A549 (cell line): ENCODE results near the gene IQGAP2. TPM values are rescaled to one million over a fixed set of nuclear protein-coding genes. Genes with fewer than 3 reads are reported as not detected.
"Not testable (repeated sequence)": the region's sequence is repeated elsewhere in the genome, so short reads cannot be mapped to it uniquely, and the experiment has no call there.

Experiments used
- ATAC-seq, 2 experiments: fragments of 200-7000 bp in 1 of 2; fragments of >200 bp in 1 of 2; cut with Nextera tagmentation in 1 of 2; cut with Tn5 transposase in 1 of 2; 3 replicates each; pipeline versions ENCODE4 v1.8.0 to v1.9.1; 2018 to 2020; ENCODE audit warnings: mild to moderate bottlenecking in 1 of 2, moderate library complexity in 1 of 2
- CTCF ChIA-PET: fragments of 300-600 bp; sonication (Branson Sonifier 250); formaldehyde crosslinking; extraction: SDS; loops from one replicate; lab custom pipeline; 2021; ENCODE audit warnings: antibody characterized with exemption, inconsistent platforms; lab: Yijun Ruan, JAX
- POLR2A ChIA-PET: fragments of 350-600 bp; formaldehyde crosslinking; extraction: SDS; loops from one replicate; lab custom pipeline; 2021; ENCODE audit warnings: antibody characterized with exemption, inconsistent platforms; lab: Yijun Ruan, JAX
- DNase-seq, 2 experiments: peaks; one replicate each; pipeline versions ENCODE4 v3.0.0 to v3.0.0-alpha.2; 2011 to 2016; ENCODE audit warnings: low read depth in 1 of 2, low spot score in 1 of 2
- FAIRE-seq: peaks from 2 replicates; lab custom pipeline; 2011; peaks lifted over from hg19 to GRCh38; lab: Jason Lieb, UNC
- H3K27ac ChIP-seq, 2 experiments: fragments of >200 bp; sonication (Bioruptor Twin); formaldehyde crosslinking; 3 replicates each; pipeline ENCODE4 v1.5.1; 2016 to 2017
- H3K4me1 ChIP-seq: fragments of >200 bp; sonication (Bioruptor Twin); formaldehyde crosslinking; 3 replicates; pipeline ENCODE4 v1.6.1; 2016
- H3K4me2 ChIP-seq: fragments of >200 bp; sonication (Bioruptor Twin); formaldehyde crosslinking; 3 replicates; pipeline ENCODE4 v1.6.1; 2016
- H3K4me3 ChIP-seq: fragments of >200 bp; sonication (Bioruptor Twin); formaldehyde crosslinking; 3 replicates; pipeline ENCODE4 v1.5.1; 2016
- H3K9me3 ChIP-seq: fragments of >200 bp; sonication (Bioruptor Twin); formaldehyde crosslinking; 3 replicates; pipeline ENCODE4 v1.6.1; 2016
- EHMT2 ChIP-seq: fragments of 200-600 bp; sonication (generic); IDR thresholded peaks from 2 replicates; pipeline ENCODE4 v1.6.1; 2016; ENCODE audit warnings: antibody characterized with exemption, low read depth, mild to moderate bottlenecking, moderate library complexity
- FOSL2 ChIP-seq, 2 experiments: fragments of 450-650 bp in 1 of 2; fragments of >200 bp in 1 of 2; sonication (Bioruptor Twin) in 1 of 2; formaldehyde crosslinking; IDR thresholded peaks; 2 replicates each; pipeline versions ENCODE4 v1.5.0 to v1.6.1; 2016 to 2020; ENCODE audit warnings: mild to moderate bottlenecking in 1 of 2, moderate library complexity in 1 of 2
- HOXB13 ChIP-seq: fragments of 250-450 bp; sonication (Bioruptor Pico); IDR thresholded peaks from 2 replicates; pipeline ENCODE4 v1.5.0; 2020; ENCODE audit warnings: low read depth, mild to moderate bottlenecking, moderate library complexity
- KDM5A ChIP-seq: fragments of 200-600 bp; sonication (generic); IDR thresholded peaks from 2 replicates; pipeline ENCODE4 v1.6.1; 2016; ENCODE audit warnings: antibody characterized with exemption, mild to moderate bottlenecking
- NPAS2 ChIP-seq: fragments of 250-450 bp; sonication (Bioruptor Pico); IDR thresholded peaks from 2 replicates; pipeline ENCODE4 v1.8.0; 2022; ENCODE audit warnings: mild to moderate bottlenecking, moderate library complexity, borderline replicate concordance
- SREBF2 ChIP-seq: fragments of 450-650 bp; IDR thresholded peaks from 2 replicates; pipeline ENCODE4 v1.6.1; 2014; ENCODE audit warnings: mild to moderate bottlenecking, moderate library complexity
- ZNF302 ChIP-seq: fragments of 250-450 bp; sonication (Bioruptor Pico); IDR thresholded peaks from 2 replicates; pipeline ENCODE4 v1.9.0; 2021; ENCODE audit warnings: inconsistent platforms, mild to moderate bottlenecking, moderate library complexity
- ZSCAN20 ChIP-seq: fragments of 250-450 bp; sonication (Bioruptor Pico); IDR thresholded peaks from 2 replicates; pipeline ENCODE4 v1.8.0; 2022; ENCODE audit warnings: mild to moderate bottlenecking, moderate library complexity
- WGBS: methylation state at CpG from one replicate; pipeline ENCODE4 v1.1.6; 2017; ENCODE audit errors: missing lambda C conversion rate; 5-methylcytosine and 5-hydroxymethylcytosine counted together
- polyA plus RNA-seq, 4 experiments: library from polyadenylated mRNA; depleted of rRNA in 3 of 4; stranded (reverse); fragments of >200 nt; fragmentation: RNase III in 1 of 4; extraction: RNeasy Plus Mini Kit Qiagen cat#74134 plus additional on column Dnase treatment in 1 of 4; gene quantifications; 2 replicates in 3 of 4; 3 replicates in 1 of 4; pipeline ENCODE4 v1.2.3, GENCODE V29; 2011 to 2017
- TF ChIP-seq, protein P1 (sequence below): IDR thresholded peaks from 2 replicates; pipeline ENCODE4 v1.6.1; 2012; ENCODE audit warnings: low read depth, borderline replicate concordance
- TF ChIP-seq, protein P2 (sequence below): fragments of >200 bp; sonication (Bioruptor Twin); formaldehyde crosslinking; IDR thresholded peaks from 2 replicates; pipeline ENCODE4 v1.6.1; 2016
- TF ChIP-seq, protein P3 (sequence below): fragments of 150-350 bp; IDR thresholded peaks from 2 replicates; pipeline ENCODE4 v1.6.1; 2014; ENCODE audit warnings: low read depth, mild to moderate bottlenecking, low read length
- TF ChIP-seq, protein P4 (sequence below): fragments of 250-450 bp; sonication (Bioruptor Pico); IDR thresholded peaks from 2 replicates; pipeline ENCODE4 v1.5.0; 2020; ENCODE audit warnings: low read depth, mild to moderate bottlenecking, moderate library complexity

Gene IQGAP2
- polyA plus RNA-seq, 2 of the 4 experiments (the other 2 are of a cell fraction), result 5.3 to 10.1 TPM

DNA sequence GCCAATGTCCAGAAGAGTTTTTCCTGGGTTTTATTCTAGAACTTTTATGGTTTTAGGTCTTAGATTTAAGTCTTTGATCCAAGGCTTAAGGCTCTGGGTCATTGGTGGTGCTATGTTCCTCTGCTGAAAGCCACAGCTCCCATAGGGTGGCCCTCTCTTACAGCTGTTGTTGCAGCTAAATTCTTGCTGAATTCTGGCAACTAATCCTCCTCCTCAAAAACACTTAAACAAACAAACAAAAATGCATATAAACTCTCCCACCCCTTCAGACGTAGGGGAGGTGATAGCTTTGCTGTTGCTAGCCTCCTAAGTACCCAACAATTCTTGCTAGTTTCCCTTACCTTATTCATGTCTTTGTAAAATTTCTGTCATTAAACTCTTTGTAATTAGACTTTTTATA is 30.2 kb downstream of the IQGAP2 start:
- ChIA-PET CTCF (no interaction called here), POLR2A (no interaction called here)
- FAIRE-seq (no peak), DNase-seq (no peak), ATAC-seq (no peak)
- no peak overlapping the region for H3K4me3 ChIP-seq
- no peak overlapping the region for H3K4me2 ChIP-seq
- H3K27ac ChIP-seq, result no peak overlapping the region
- 16% methylated on average over 1 of the region's 1 CpG for WGBS
- H3K4me1 ChIP-seq, result peaks cover 11% of the 10 kb centered on the region; the same call in 1 of the 3 replicates
- no peaks in the 10 kb centered on the region for H3K9me3 ChIP-seq
- no peak for TF ChIP-seq KDM5A

DNA sequence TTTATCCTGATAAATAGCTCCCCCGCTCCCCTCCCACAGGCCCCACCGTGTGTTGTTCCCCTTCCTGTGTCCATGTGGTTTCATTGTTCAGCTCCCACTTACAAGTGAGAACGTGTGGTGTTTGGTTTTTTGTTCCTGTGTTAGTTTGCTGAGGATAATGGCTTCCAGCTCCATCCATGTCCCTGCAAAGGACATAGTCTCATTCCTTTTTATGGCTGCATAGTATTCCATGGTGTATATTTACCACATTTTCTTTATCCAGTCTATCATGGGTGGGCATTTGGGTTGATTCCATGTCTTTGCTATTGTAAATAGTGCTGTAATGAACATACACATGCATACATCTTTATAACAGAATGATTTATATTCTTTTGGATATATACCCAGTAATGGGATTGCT is 34.4 kb downstream of the IQGAP2 start:
- FAIRE-seq, ATAC-seq, DNase-seq, POLR2A ChIA-PET, H3K4me2 ChIP-seq, H3K27ac ChIP-seq, H3K4me3 ChIP-seq, H3K9me3 ChIP-seq, CTCF ChIA-PET: not testable (repeated sequence)
- 57% methylated on average over 3 of the region's 3 CpGs for WGBS
- H3K4me1 ChIP-seq, result peaks cover 11% of the 10 kb centered on the region; the same call in 1 of the 3 replicates

DNA sequence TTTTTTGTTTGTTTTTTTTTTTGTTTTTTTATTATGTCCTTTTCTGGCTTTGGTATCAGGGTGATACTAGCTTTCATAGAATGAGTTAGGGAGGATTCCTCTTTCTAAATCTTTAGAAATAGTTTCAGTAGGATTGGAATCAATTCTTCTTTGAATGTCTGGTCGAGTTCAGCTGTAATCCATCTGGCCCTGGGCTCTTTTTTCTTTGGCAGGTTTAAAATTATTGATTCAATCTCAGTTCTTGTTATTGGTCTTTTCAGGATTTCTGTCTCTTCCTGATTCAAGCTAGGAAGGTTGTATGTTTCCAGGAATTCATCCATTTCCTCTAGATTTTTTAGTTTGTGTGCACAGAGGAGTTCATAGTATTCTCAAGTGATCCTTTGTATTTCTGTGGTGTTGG is 34.9 kb downstream of the IQGAP2 start:
- Histone ChIP-seq H3K27ac (no peak overlapping the region), H3K4me2 (no peak overlapping the region), H3K9me3 (peaks cover 9% of the 10 kb centered on the region; the same call in 1 of the 3 replicates), H3K4me1 (peaks cover 11% of the 10 kb centered on the region; the same call in 1 of the 3 replicates), H3K4me3 (no peak overlapping the region)
- FAIRE-seq, result no peak
- WGBS, result 3% methylated on average over 1 of the region's 1 CpG
- ChIA-PET CTCF (interaction anchor here (0.7 kb wide), 1 partner anchor 35 kb away, joined by 3 read pairs; no protein-coding TSS in a partner anchor), POLR2A (no interaction called here)
- no peak for ATAC-seq
- TF ChIP-seq ZNF302 (CRISPR knock-in tag) (no peak), KDM5A (no peak), EHMT2 (no peak), ZSCAN20 (CRISPR knock-in tag) (no peak), FOSL2 (IDR thresholded peaks at IDR 0.05) (no peak), FOSL2 (CRISPR knock-in tag; IDR thresholded peaks at IDR 0.05) (no peak)
- TF ChIP-seq, protein P1, sequence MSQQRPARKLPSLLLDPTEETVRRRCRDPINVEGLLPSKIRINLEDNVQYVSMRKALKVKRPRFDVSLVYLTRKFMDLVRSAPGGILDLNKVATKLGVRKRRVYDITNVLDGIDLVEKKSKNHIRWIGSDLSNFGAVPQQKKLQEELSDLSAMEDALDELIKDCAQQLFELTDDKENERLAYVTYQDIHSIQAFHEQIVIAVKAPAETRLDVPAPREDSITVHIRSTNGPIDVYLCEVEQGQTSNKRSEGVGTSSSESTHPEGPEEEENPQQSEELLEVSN, result no peak
- DNase-seq, result no peak

DNA sequence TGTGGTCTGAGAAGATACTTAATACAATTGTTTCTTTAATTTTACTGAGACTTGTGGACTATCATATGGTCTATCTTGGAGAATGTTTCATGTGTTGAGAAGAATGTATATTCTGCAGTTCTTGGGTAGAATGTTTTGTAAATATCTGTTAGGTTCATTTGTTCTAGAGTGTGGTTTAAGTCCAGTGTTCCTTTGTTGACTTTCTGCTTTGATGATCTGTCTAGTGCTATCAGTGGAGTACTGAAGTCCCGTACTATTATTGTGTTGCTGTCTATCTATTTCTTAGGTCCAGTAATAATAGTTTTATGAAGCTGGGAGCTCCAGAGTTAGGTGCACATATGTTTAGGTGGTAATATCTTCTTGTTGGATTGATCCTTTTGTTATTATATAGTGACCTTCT is 36.1 kb downstream of the IQGAP2 start:
- no peak overlapping the region for H3K4me3 ChIP-seq
- TF ChIP-seq SREBF2 (no peak), ZNF302 (CRISPR knock-in tag) (no peak), NPAS2 (no peak)
- TF ChIP-seq, protein P2, sequence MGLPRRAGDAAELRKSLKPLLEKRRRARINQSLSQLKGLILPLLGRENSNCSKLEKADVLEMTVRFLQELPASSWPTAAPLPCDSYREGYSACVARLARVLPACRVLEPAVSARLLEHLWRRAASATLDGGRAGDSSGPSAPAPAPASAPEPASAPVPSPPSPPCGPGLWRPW, result no peak
- TF ChIP-seq, all 56 proteins: peak for 0
- Histone ChIP-seq H3K4me2 (no peak overlapping the region), H3K27ac (no peak overlapping the region), H3K9me3 (peaks cover 9% of the 10 kb centered on the region; the same call in 1 of the 3 replicates), H3K4me1 (peaks cover 7% of the 10 kb centered on the region; the same call in 1 of the 3 replicates)
- ChIA-PET POLR2A (no interaction called here), CTCF (no interaction called here)
- no peak for ATAC-seq
- no peak for DNase-seq
- 30% methylated on average over 1 of the region's 1 CpG for WGBS
- no peak for FAIRE-seq

DNA sequence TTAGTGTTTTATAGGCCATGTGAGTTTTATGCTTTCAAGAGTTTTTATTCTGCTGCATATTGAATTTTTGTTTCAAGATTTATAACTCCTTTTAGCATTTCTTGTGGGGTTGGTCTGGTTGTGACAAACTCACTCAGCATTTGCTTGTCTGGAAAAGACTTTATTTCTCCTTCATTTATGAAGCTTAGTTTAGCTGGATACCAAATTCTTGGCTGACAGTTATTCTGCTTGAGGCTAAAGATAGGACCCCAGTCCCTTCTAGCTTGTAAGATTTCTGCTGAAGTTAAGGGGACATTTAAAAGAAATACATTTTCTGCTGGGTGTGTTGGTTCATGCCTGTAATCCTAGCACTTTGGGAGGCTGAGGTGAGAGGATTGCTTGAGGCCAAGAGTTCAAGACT is 36.8 kb downstream of the IQGAP2 start:
- H3K4me1 ChIP-seq, result peaks cover 7% of the 10 kb centered on the region; the same call in 1 of the 3 replicates
- peaks cover 9% of the 10 kb centered on the region; the same call in 1 of the 3 replicates for H3K9me3 ChIP-seq
- no peak overlapping the region for H3K4me2 ChIP-seq
- no peak for ATAC-seq
- ChIA-PET CTCF (no interaction called here), POLR2A (no interaction called here)
- TF ChIP-seq, protein P3, sequence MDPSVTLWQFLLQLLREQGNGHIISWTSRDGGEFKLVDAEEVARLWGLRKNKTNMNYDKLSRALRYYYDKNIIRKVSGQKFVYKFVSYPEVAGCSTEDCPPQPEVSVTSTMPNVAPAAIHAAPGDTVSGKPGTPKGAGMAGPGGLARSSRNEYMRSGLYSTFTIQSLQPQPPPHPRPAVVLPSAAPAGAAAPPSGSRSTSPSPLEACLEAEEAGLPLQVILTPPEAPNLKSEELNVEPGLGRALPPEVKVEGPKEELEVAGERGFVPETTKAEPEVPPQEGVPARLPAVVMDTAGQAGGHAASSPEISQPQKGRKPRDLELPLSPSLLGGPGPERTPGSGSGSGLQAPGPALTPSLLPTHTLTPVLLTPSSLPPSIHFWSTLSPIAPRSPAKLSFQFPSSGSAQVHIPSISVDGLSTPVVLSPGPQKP, result no peak
- no peak for TF ChIP-seq HOXB13 (CRISPR knock-in tag)
- TF ChIP-seq, protein P4, sequence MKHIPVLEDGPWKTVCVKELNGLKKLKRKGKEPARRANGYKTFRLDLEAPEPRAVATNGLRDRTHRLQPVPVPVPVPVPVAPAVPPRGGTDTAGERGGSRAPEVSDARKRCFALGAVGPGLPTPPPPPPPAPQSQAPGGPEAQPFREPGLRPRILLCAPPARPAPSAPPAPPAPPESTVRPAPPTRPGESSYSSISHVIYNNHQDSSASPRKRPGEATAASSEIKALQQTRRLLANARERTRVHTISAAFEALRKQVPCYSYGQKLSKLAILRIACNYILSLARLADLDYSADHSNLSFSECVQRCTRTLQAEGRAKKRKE, result no peak
- H3K4me3 ChIP-seq, result no peak overlapping the region
- no peak for FAIRE-seq
- DNase-seq, result no peak
- H3K27ac ChIP-seq, result no peak overlapping the region
